ENCODE data around the gene CHL1.

The CHL1 gene

DNA sequence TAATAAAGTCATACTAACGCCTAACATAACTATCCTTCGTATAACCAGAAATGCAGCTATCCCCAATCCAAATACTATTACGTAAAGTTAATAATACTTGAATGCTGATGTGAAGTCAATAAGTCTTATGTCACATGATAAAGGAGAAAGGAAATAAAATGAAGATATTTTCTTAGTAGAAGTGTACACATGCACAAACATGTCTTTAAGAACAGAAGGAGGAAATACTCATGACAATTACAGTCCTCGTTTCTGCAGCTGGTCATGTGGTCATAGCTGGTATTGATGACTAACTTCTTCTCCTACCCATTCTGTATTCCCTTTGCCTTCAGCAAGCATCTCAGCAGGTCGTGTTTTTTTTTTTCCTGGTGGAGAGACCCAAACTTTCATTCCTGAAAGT lies 244.3 kb downstream of the CHL1 start:
- Histone ChIP-seq H3K27me3 (ENCODE audit: control insufficient read depth in 5 of 5, insufficient read depth in 4 of 5, low read length in 5 of 5) (no peaks in the 10 kb centered on the region), H3K9me3 (ENCODE audit: control insufficient read depth in 5 of 5, low read length in 5 of 5) (peaks cover 0 to 17% (median 5%) of the 10 kb centered on the region in 5 donors), H3K9ac (ENCODE audit: low read length in 5 of 5) (no peak overlapping the region), H3K4me3 (ENCODE audit: low read depth in 1 of 5, low read length in 5 of 5) (no peak overlapping the region), H3K4me1 (ENCODE audit: control insufficient read depth in 5 of 5, insufficient read depth in 5 of 5, low read length in 5 of 5) (no peaks in the 10 kb centered on the region), H3K36me3 (ENCODE audit: control insufficient read depth in 5 of 5, insufficient read depth in 5 of 5, low read length in 5 of 5) (no peaks in the 10 kb centered on the region), H3K27ac (ENCODE audit: low read depth, low read length) (no peak overlapping the region)

DNA sequence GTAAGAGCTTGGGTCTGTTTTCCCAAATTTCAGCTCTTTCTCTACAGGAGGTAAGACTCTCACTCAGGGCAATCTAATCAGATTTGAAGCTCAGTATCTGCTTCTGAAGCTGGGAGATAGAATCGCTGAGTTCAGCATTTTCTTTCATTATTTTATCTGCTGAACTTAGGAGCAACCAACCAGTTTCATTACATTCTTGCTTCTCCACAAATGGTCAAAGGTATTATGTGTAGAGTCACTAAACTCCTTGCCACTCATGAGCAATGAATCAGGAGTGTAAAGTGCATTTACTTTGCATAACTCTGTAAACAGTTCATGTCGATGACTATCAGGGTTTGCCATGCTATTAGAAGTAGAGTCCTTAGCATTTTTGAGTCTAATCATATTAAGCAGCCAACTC lies 249.4 kb downstream of the CHL1 start:
- no peak overlapping the region for H3K9ac ChIP-seq (ENCODE audit: low read length in 5 of 5)
- H3K9me3 ChIP-seq (ENCODE audit: control insufficient read depth in 5 of 5, low read length in 5 of 5): peaks cover 0 to 17% (median 8%) of the 10 kb centered on the region in 5 donors
- no peak overlapping the region for H3K4me3 ChIP-seq (ENCODE audit: low read depth in 1 of 5, low read length in 5 of 5)
- H3K4me1 ChIP-seq (ENCODE audit: control insufficient read depth in 5 of 5, insufficient read depth in 5 of 5, low read length in 5 of 5): no peaks in the 10 kb centered on the region
- no peaks in the 10 kb centered on the region for H3K36me3 ChIP-seq (ENCODE audit: control insufficient read depth in 5 of 5, insufficient read depth in 5 of 5, low read length in 5 of 5)
- H3K27ac ChIP-seq (ENCODE audit: low read depth, low read length): no peak overlapping the region
- H3K27me3 ChIP-seq (ENCODE audit: control insufficient read depth in 5 of 5, insufficient read depth in 4 of 5, low read length in 5 of 5): no peaks in the 10 kb centered on the region

DNA sequence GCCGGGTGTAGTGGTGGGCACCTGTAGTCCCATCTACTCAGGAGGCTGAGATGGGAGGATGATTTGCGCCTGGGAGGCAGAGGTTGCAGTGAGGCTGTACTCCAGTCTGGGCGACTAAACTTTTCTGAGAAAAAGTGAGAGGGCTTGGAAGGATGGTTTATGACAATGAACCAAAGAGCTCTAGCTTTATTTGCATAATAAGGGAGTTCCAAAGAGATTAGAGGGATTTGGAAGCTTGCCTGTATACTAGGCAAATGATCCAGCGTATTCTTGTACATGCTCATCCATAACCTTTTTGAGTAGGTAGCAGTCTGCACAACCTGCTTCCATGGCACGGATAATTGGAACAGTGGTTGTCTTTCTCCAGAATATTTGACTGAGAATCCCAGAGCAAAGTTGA lies 251.1 kb downstream of the CHL1 start:
- no peaks in the 10 kb centered on the region for H3K36me3 ChIP-seq (ENCODE audit: control insufficient read depth in 5 of 5, insufficient read depth in 5 of 5, low read length in 5 of 5)
- H3K4me1 ChIP-seq (ENCODE audit: control insufficient read depth in 5 of 5, insufficient read depth in 5 of 5, low read length in 5 of 5): no peaks in the 10 kb centered on the region
- H3K27ac ChIP-seq (ENCODE audit: low read depth, low read length): no peak overlapping the region
- H3K4me3 ChIP-seq (ENCODE audit: low read depth in 1 of 5, low read length in 5 of 5): no peak overlapping the region
- H3K27me3 ChIP-seq (ENCODE audit: control insufficient read depth in 5 of 5, insufficient read depth in 4 of 5, low read length in 5 of 5): no peaks in the 10 kb centered on the region
- H3K9ac ChIP-seq (ENCODE audit: low read length in 5 of 5): no peak overlapping the region
- peaks cover 0 to 15% (median 8%) of the 10 kb centered on the region in 5 donors for H3K9me3 ChIP-seq (ENCODE audit: control insufficient read depth in 5 of 5, low read length in 5 of 5)

DNA sequence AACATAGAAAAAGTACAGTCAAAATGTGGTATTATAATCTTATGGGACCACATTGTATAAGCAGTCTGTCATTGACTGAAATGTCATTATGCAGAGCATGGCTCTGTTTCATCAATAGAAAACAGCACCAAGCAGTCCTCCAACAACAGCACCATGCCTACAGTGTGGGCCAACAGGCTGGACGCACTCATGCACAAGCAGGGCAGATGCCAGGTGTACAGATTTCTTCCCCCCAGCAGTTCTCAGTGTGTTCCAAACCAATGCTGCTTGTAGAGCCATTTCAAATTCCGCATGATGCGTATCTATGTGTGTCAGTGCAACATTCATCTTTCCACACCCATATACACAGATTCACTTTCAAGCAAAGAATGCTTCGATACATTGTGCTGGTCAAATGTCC lies 253.1 kb downstream of the CHL1 start:
- no peak overlapping the region for H3K27ac ChIP-seq (ENCODE audit: low read depth, low read length)
- H3K36me3 ChIP-seq (ENCODE audit: control insufficient read depth in 5 of 5, insufficient read depth in 5 of 5, low read length in 5 of 5): no peaks in the 10 kb centered on the region
- H3K4me1 ChIP-seq (ENCODE audit: control insufficient read depth in 5 of 5, insufficient read depth in 5 of 5, low read length in 5 of 5): no peaks in the 10 kb centered on the region
- H3K9me3 ChIP-seq (ENCODE audit: control insufficient read depth in 5 of 5, low read length in 5 of 5): peaks cover 0 to 8% (median 3%) of the 10 kb centered on the region in 5 donors
- no peak overlapping the region for H3K4me3 ChIP-seq (ENCODE audit: low read depth in 1 of 5, low read length in 5 of 5)
- H3K27me3 ChIP-seq (ENCODE audit: control insufficient read depth in 5 of 5, insufficient read depth in 4 of 5, low read length in 5 of 5): no peaks in the 10 kb centered on the region
- H3K9ac ChIP-seq (ENCODE audit: low read length in 5 of 5): no peak overlapping the region

DNA sequence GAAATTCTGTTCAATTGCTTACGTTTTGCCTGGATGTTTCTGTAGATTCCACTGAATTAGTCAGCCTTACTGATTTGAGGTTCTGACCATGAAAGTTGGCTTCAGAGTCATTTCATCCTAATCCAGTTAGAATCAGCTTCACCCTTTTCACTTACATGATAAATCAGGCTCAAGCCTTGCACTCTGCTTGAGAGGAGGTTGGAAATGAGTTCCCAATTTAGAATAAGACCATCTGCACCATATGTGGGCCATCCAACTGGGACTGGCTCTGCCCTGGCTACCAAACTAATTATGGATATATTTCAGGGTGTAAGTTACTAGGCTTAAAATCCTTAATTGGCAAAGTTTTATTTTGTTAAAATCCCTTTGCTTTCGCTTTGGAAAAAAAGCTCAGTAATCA lies 255.7 kb downstream of the CHL1 start:
- H3K9me3 ChIP-seq (ENCODE audit: control insufficient read depth in 5 of 5, low read length in 5 of 5): no peaks in the 10 kb centered on the region
- H3K36me3 ChIP-seq (ENCODE audit: control insufficient read depth in 5 of 5, insufficient read depth in 5 of 5, low read length in 5 of 5): no peaks in the 10 kb centered on the region
- no peak overlapping the region for H3K27ac ChIP-seq (ENCODE audit: low read depth, low read length)
- H3K4me1 ChIP-seq (ENCODE audit: control insufficient read depth in 5 of 5, insufficient read depth in 5 of 5, low read length in 5 of 5): no peaks in the 10 kb centered on the region
- H3K4me3 ChIP-seq (ENCODE audit: low read depth in 1 of 5, low read length in 5 of 5): no peak overlapping the region
- no peaks in the 10 kb centered on the region for H3K27me3 ChIP-seq (ENCODE audit: control insufficient read depth in 5 of 5, insufficient read depth in 4 of 5, low read length in 5 of 5)
- no peak overlapping the region for H3K9ac ChIP-seq (ENCODE audit: low read length in 5 of 5)

DNA sequence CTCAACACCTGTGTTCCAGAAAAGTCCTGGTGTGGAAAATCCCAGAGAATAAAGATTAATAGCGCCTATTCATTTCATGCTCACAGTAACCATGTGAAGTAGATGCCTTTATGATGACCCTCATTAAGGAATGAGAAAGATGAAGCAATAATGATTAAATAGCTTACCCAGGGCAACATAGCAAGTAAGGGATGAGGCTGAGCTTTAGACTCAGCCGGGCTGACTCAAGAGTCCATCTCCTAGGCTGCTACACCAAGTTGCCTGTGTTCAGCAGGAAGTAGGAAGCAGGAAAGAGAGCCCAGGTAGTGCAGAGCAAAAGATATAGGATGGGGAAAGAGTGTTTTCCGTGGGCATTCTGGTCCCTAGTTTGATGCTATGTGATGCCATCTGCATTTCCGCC lies 256.5 kb downstream of the CHL1 start:
- Histone ChIP-seq H3K27me3 (ENCODE audit: control insufficient read depth in 5 of 5, insufficient read depth in 4 of 5, low read length in 5 of 5) (no peaks in the 10 kb centered on the region), H3K9me3 (ENCODE audit: control insufficient read depth in 5 of 5, low read length in 5 of 5) (no peaks in the 10 kb centered on the region), H3K4me3 (ENCODE audit: low read depth in 1 of 5, low read length in 5 of 5) (no peak overlapping the region), H3K4me1 (ENCODE audit: control insufficient read depth in 5 of 5, insufficient read depth in 5 of 5, low read length in 5 of 5) (no peaks in the 10 kb centered on the region), H3K27ac (ENCODE audit: low read depth, low read length) (no peak overlapping the region), H3K9ac (ENCODE audit: low read length in 5 of 5) (no peak overlapping the region), H3K36me3 (ENCODE audit: control insufficient read depth in 5 of 5, insufficient read depth in 5 of 5, low read length in 5 of 5) (no peaks in the 10 kb centered on the region)

DNA sequence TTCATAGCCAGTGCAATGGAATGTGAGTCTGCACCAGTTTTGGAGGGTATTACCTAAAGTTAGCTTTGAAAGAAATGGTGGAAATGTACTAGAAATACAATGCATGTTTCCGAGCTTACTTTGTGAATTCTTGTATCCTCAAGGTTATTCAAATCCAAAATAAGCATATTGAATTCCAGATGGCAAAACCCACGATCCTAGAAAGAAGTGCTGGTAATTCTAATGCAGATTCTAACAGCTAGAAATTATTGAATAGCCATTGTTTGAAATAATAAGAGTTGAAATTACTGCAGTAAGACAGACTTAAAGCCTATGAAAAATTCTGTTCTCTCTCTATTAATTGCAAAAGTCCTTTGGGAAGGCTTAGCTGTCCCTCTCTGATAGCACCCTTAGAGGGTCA lies 258.4 kb downstream of the CHL1 start:
- H3K27ac ChIP-seq (ENCODE audit: low read depth, low read length): no peak overlapping the region
- no peak overlapping the region for H3K4me3 ChIP-seq (ENCODE audit: low read depth in 1 of 5, low read length in 5 of 5)
- no peaks in the 10 kb centered on the region for H3K27me3 ChIP-seq (ENCODE audit: control insufficient read depth in 5 of 5, insufficient read depth in 4 of 5, low read length in 5 of 5)

DNA sequence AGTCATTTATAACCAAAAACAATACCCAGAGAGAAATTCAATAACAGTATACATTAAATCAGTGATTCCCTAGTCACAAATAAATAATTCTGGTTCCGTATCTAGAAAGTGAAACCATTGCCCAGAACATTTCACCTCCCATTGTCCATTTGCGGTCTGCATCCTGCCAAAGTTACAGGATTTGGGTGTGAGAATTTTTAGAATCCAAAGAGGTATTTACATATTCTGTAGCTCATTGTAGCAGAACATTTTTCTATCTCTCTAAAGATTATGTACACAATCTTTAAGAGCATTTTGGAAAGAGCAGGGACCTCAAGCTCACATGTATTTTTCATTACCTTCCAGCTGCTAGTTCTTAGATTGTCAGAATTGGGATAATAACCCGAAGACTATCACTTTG lies 261.6 kb downstream of the CHL1 start:
- no peaks in the 10 kb centered on the region for H3K27me3 ChIP-seq (ENCODE audit: control insufficient read depth in 5 of 5, insufficient read depth in 4 of 5, low read length in 5 of 5)
- no peaks in the 10 kb centered on the region for H3K4me1 ChIP-seq (ENCODE audit: control insufficient read depth in 5 of 5, insufficient read depth in 5 of 5, low read length in 5 of 5)
- no peak overlapping the region for H3K27ac ChIP-seq (ENCODE audit: low read depth, low read length)
- no peaks in the 10 kb centered on the region for H3K9me3 ChIP-seq (ENCODE audit: control insufficient read depth in 5 of 5, low read length in 5 of 5)
- H3K9ac ChIP-seq (ENCODE audit: low read length in 5 of 5): no peak overlapping the region
- no peaks in the 10 kb centered on the region for H3K36me3 ChIP-seq (ENCODE audit: control insufficient read depth in 5 of 5, insufficient read depth in 5 of 5, low read length in 5 of 5)
- no peak overlapping the region for H3K4me3 ChIP-seq (ENCODE audit: low read depth in 1 of 5, low read length in 5 of 5)

More for the DNA sequence above, 258.4 kb downstream of the CHL1 start:
- Histone ChIP-seq H3K9me3 (ENCODE audit: control insufficient read depth in 5 of 5, low read length in 5 of 5) (no peaks in the 10 kb centered on the region), H3K4me1 (ENCODE audit: control insufficient read depth in 5 of 5, insufficient read depth in 5 of 5, low read length in 5 of 5) (no peaks in the 10 kb centered on the region), H3K36me3 (ENCODE audit: control insufficient read depth in 5 of 5, insufficient read depth in 5 of 5, low read length in 5 of 5) (no peaks in the 10 kb centered on the region), H3K9ac (ENCODE audit: low read length in 5 of 5) (no peak overlapping the region)

DNA sequence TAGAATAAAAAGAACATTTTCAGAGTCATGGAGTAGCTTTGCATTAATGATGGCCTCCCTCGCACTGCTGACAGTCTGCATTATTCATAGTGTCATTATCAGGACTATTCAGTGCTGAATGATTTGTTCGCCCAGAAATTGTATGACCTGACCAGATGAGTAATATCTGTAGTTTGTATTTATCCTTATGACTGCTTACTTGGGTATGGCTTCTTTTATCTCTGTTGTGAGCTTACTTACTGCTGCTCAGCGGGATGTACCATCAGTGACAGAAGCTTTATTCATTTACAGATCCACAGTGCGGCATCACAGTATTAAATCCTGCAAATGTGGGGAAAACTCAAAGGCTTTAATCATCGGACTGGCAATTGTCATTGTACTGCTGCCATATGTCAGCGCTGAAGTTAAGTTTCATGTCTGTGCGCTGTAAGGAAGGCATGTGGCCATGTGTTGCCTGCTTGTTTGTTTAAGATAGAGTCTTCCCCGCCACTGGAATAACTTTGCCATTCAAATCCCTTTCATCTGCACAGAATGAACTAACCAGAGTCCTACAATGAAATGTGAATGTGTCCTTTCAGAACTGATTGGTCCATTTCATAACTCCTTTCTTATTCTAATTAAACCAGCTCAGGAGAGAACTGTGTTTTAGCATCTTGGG lies 262.2 kb downstream of the CHL1 start:
- Histone ChIP-seq H3K4me1 (ENCODE audit: control insufficient read depth in 5 of 5, insufficient read depth in 5 of 5, low read length in 5 of 5) (no peaks in the 10 kb centered on the region), H3K9me3 (ENCODE audit: control insufficient read depth in 5 of 5, low read length in 5 of 5) (no peaks in the 10 kb centered on the region), H3K36me3 (ENCODE audit: control insufficient read depth in 5 of 5, insufficient read depth in 5 of 5, low read length in 5 of 5) (no peaks in the 10 kb centered on the region), H3K9ac (ENCODE audit: low read length in 5 of 5) (no peak overlapping the region), H3K27me3 (ENCODE audit: control insufficient read depth in 5 of 5, insufficient read depth in 4 of 5, low read length in 5 of 5) (no peaks in the 10 kb centered on the region), H3K27ac (ENCODE audit: low read depth, low read length) (no peak overlapping the region), H3K4me3 (ENCODE audit: low read depth in 1 of 5, low read length in 5 of 5) (no peak overlapping the region)

Measured in subcutaneous abdominal adipose tissue (tissue), 5 donors.